Stimulated activated CD4-positive, alpha-beta T cell treated with anti-CD3 and anti-CD28 coated beads, Interleukin-15, amount 100 ng/mL, for 24 hours (primary cell): Measurements from ENCODE around the gene ATN1.
A peak's percentile ranks its signal among the peaks of the same experiment; 100 is the strongest.
"Not testable (repeated sequence)": the region's sequence is repeated elsewhere in the genome, so short reads cannot be mapped to it uniquely, and the experiment has no call there.

Source experiments
- DNase-seq: peaks from one replicate; pipeline ENCODE4 v3.0.0-alpha.2; 2020

ATN1 gene

GRCh38 chr12:6927379-6928021 is at the start of gene ATN1:
ATN1 (plus strand) TSS chr12:6927959; CDS start chr12:6934002, 6,043 bp downstream.
- DNase-seq = peak; percentile 64

- DNase-seq = not testable (repeated sequence)
Observed at GRCh38 chr12:6879824-6880223, 47.9 kb upstream of the ATN1 start.

- no peak for DNase-seq
Observed at GRCh38 chr12:6883252-6883651, 44.5 kb upstream of the ATN1 start.

GRCh38 chr12:6883683-6884082 is 44.1 kb upstream of the ATN1 start:
- DNase-seq = no peak

GRCh38 chr12:6884539-6884938 is 43.2 kb upstream of the ATN1 start:
- no peak for DNase-seq

- not testable (repeated sequence) for DNase-seq
Observed at GRCh38 chr12:6886206-6886999, 41.4 kb upstream of the ATN1 start.

GRCh38 chr12:6887460-6887859 is 40.3 kb upstream of the ATN1 start:
- DNase-seq = no peak

GRCh38 chr12:6888360-6888759 is 39.4 kb upstream of the ATN1 start:
- no peak for DNase-seq

GRCh38 chr12:6888794-6889193 is 39.0 kb upstream of the ATN1 start:
- not testable (repeated sequence) for DNase-seq

GRCh38 chr12:6889775-6890573 is 37.8 kb upstream of the ATN1 start:
- not testable (repeated sequence) for DNase-seq

GRCh38 chr12:6890789-6891645 is 36.7 kb upstream of the ATN1 start:
- DNase-seq = peak; percentile 99

GRCh38 chr12:6891646-6892001 is 36.1 kb upstream of the ATN1 start:
- DNase-seq = peak; percentile 29

GRCh38 chr12:6892683-6893082 is 35.1 kb upstream of the ATN1 start:
- DNase-seq = not testable (repeated sequence)

- DNase-seq = no peak
Observed at GRCh38 chr12:6894321-6894720, 33.4 kb upstream of the ATN1 start.

GRCh38 chr12:6896846-6897435 is 30.8 kb upstream of the ATN1 start:
- DNase-seq = no peak

GRCh38 chr12:6899427-6899826 is 28.3 kb upstream of the ATN1 start:
- DNase-seq = no peak

- DNase-seq = peak; percentile 39
Observed at GRCh38 chr12:6899837-6900519, 27.8 kb upstream of the ATN1 start.

GRCh38 chr12:6902448-6902847 is 25.3 kb upstream of the ATN1 start:
- DNase-seq = no peak

- no peak for DNase-seq
Observed at GRCh38 chr12:6903722-6904121, 24.0 kb upstream of the ATN1 start.

GRCh38 chr12:6904280-6905276 is 23.2 kb upstream of the ATN1 start, which contains the start of gene LRRC23:
LRRC23 (plus strand) TSS chr12:6904822; CDS start chr12:6905634, 812 bp downstream.
- DNase-seq = peak; percentile 99
